ENCODE measurements around the gene DDX51. TPM values are rescaled to one million over a fixed set of nuclear protein-coding genes. Genes with fewer than 3 reads are reported as not detected.

Gene DDX51
- total and polyA plus RNA-seq, 2 of the 4 experiments (the other 2 are of a cell fraction) = 3.8 to 14.5 TPM

GRCh38 chr12:132109741-132110140 lies 34.4 kb downstream of the DDX51 start:
- no peaks in the 10 kb centered on the region for H3K9me3 ChIP-seq (ENCODE audit: control insufficient read depth, insufficient read depth, low read length)
- no peaks in the 10 kb centered on the region for H3K9me1 ChIP-seq (ENCODE audit: insufficient read depth, low read length)
- H3K4me2 ChIP-seq (ENCODE audit: low read depth, low read length) = no peak overlapping the region
- no peak overlapping the region for H2BK120ac ChIP-seq (ENCODE audit: low read depth, low read length)
- no peak for TF ChIP-seq ELK1 (IDR thresholded peaks at IDR 0.05; ENCODE audit: borderline replicate concordance, low read depth, low read length)
- TF ChIP-seq MAZ (IDR thresholded peaks at IDR 0.05; ENCODE audit: borderline replicate concordance, low read depth, low read length) = no peak
- no peak overlapping the region for H3K23ac ChIP-seq (ENCODE audit: low read depth, low read length)
- no peak overlapping the region for H3K18ac ChIP-seq (ENCODE audit: low read depth, low read length)
- no peak overlapping the region for H2BK15ac ChIP-seq (ENCODE audit: low read depth, low read length)
- H2BK20ac ChIP-seq (ENCODE audit: low read depth, low read length) = no peak overlapping the region
- H3K9ac ChIP-seq (ENCODE audit: low read depth, low read length) = no peak overlapping the region
- H3K36me3 ChIP-seq (ENCODE audit: control insufficient read depth, insufficient read depth, low read length) = peaks cover 27% of the 10 kb centered on the region
- no peak overlapping the region for H2AFZ ChIP-seq (replicated peaks; ENCODE audit: low read length, poor library complexity)
- H3K14ac ChIP-seq (replicated peaks; ENCODE audit: low read depth, low read length) = no peak overlapping the region
- no peak overlapping the region for H4K91ac ChIP-seq (ENCODE audit: insufficient read depth, low read depth, low read length)
- dilution Hi-C loops (cut with HindIII; ENCODE audit: low sequenced_read_pairs, unreplicated experiment) (no loop called here), intact Hi-C loops (cut with micrococcal nuclease) (no loop called here), in situ Hi-C loops (cut with MboI; ENCODE audit: low sequenced_read_pairs) (no loop called here)
- DNase-seq (peak; percentile 24), ATAC-seq (ENCODE audit: low read depth) (no peak)
- BruUV-seq (replicated peaks) = no TSS peak
- H3K27ac ChIP-seq (ENCODE audit: insufficient read depth, low read length) = no peak overlapping the region
- H2AK9ac ChIP-seq (replicated peaks; ENCODE audit: low read depth, low read length, poor library complexity) = no peak overlapping the region
- H3K4ac ChIP-seq (ENCODE audit: low read depth, low read length) = no peak overlapping the region
- no peak overlapping the region for H2BK5ac ChIP-seq (ENCODE audit: low read depth, low read length, poor library complexity, severe bottlenecking)
- H3K79me1 ChIP-seq (ENCODE audit: low read depth in 1 of 2, low read length in 2 of 2) = peaks cover 4 to 5% of the 10 kb centered on the region in 2 experiments; a peak in 3 of 4 replicates
- H4K8ac ChIP-seq (ENCODE audit: low read depth in 2 of 2, low read length in 2 of 2) = no peak overlapping the region
- no peak overlapping the region for H3K4me3 ChIP-seq (ENCODE audit: insufficient read depth, low read depth, low read length)
- POLR2A ChIA-PET (ENCODE audit: unreplicated experiment) = no interaction called here
- H3K27me3 ChIP-seq (ENCODE audit: control insufficient read depth, insufficient read depth, low read length) = no peaks in the 10 kb centered on the region
- peaks cover 2% of the 10 kb centered on the region; the same call in 1 of the 2 replicates for H3K4me1 ChIP-seq (ENCODE audit: control insufficient read depth, insufficient read depth, low read length)
- H4K5ac ChIP-seq (ENCODE audit: low read depth, low read length) = no peak overlapping the region
- 95% methylated on average over 4 of the region's 8 CpGs; no CpG with 5 or more reads in 1 of the 2 experiments for WGBS, 2 experiments (ENCODE audit: extremely low coverage in 2 of 2, insufficient read length in 1 of 2)
- H4K20me1 ChIP-seq (ENCODE audit: insufficient read depth, low read length) = no peaks in the 10 kb centered on the region; the same call in 1 of the 2 replicates
- no peak overlapping the region for H2AK5ac ChIP-seq (ENCODE audit: low read depth, low read length)
- CTCF ChIA-PET = no interaction called here
- no peak overlapping the region for H3K56ac ChIP-seq (ENCODE audit: extremely low read depth, insufficient read depth, low read length)
